ENCODE data around the gene ELF1.
"Not testable (repeated sequence)": the region's sequence is repeated elsewhere in the genome, so short reads cannot be mapped to it uniquely, and the experiment has no call there.

The ELF1 gene

GRCh38 chr13:41039746-41040145, 20.6 kb upstream of the ELF1 start:
- DNase-seq (ENCODE audit: low read depth), result no peak
- no peak for TF ChIP-seq CTCF (conservative IDR thresholded peaks at IDR 0.05; ENCODE audit: low read depth, low read length)
- H3K4me3 ChIP-seq (ENCODE audit: low read length), result no peak overlapping the region

GRCh38 chr13:41036557-41036956, 17.4 kb upstream of the ELF1 start:
- DNase-seq (ENCODE audit: low read depth); H3K4me3 ChIP-seq (ENCODE audit: low read length): not testable (repeated sequence)

GRCh38 chr13:41034881-41035280, 15.8 kb upstream of the ELF1 start:
- DNase-seq (ENCODE audit: low read depth), result no peak
- no peak for TF ChIP-seq CTCF (conservative IDR thresholded peaks at IDR 0.05; ENCODE audit: low read depth, low read length)
- no peak overlapping the region for H3K4me3 ChIP-seq (ENCODE audit: low read length)

GRCh38 chr13:41034382-41034781, 15.3 kb upstream of the ELF1 start:
- no peak overlapping the region for H3K4me3 ChIP-seq (ENCODE audit: low read length)
- no peak for TF ChIP-seq CTCF (conservative IDR thresholded peaks at IDR 0.05; ENCODE audit: low read depth, low read length)

GRCh38 chr13:41032691-41033376, 13.7 kb upstream of the ELF1 start:
- no peak for TF ChIP-seq CTCF (conservative IDR thresholded peaks at IDR 0.05; ENCODE audit: low read depth, low read length)
- no peak overlapping the region for H3K4me3 ChIP-seq (ENCODE audit: low read length)
- no peak for DNase-seq (ENCODE audit: low read depth)

More at GRCh38 chr13:41034382-41034781, 15.3 kb upstream of the ELF1 start:
- no peak for DNase-seq (ENCODE audit: low read depth)

GRCh38 chr13:41029629-41030028, 10.5 kb upstream of the ELF1 start:
- H3K4me3 ChIP-seq (ENCODE audit: low read length), result no peak overlapping the region
- no peak for DNase-seq (ENCODE audit: low read depth)
- no peak for TF ChIP-seq CTCF (conservative IDR thresholded peaks at IDR 0.05; ENCODE audit: low read depth, low read length)

GRCh38 chr13:41028051-41028450, 8.9 kb upstream of the ELF1 start:
- H3K4me3 ChIP-seq (ENCODE audit: low read length), result no peak overlapping the region
- no peak for DNase-seq (ENCODE audit: low read depth)

More at GRCh38 chr13:41028051-41028450, 8.9 kb upstream of the ELF1 start:
- TF ChIP-seq CTCF (conservative IDR thresholded peaks at IDR 0.05; ENCODE audit: low read depth, low read length), result no peak

Measured in retinal pigment epithelial cell (primary cell).